ENCODE measurements around the gene OR4D11. TPM values are rescaled to one million over a fixed set of nuclear protein-coding genes. Genes with fewer than 3 reads are reported as not detected.
"Not testable (repeated sequence)": the region's sequence is repeated elsewhere in the genome, so short reads cannot be mapped to it uniquely, and the experiment has no call there.

The OR4D11 gene
- polyA plus RNA-seq, 1 donor (not counting 4 experiments of a cell fraction or from before 2014, with no cell fraction given): not detected

DNA sequence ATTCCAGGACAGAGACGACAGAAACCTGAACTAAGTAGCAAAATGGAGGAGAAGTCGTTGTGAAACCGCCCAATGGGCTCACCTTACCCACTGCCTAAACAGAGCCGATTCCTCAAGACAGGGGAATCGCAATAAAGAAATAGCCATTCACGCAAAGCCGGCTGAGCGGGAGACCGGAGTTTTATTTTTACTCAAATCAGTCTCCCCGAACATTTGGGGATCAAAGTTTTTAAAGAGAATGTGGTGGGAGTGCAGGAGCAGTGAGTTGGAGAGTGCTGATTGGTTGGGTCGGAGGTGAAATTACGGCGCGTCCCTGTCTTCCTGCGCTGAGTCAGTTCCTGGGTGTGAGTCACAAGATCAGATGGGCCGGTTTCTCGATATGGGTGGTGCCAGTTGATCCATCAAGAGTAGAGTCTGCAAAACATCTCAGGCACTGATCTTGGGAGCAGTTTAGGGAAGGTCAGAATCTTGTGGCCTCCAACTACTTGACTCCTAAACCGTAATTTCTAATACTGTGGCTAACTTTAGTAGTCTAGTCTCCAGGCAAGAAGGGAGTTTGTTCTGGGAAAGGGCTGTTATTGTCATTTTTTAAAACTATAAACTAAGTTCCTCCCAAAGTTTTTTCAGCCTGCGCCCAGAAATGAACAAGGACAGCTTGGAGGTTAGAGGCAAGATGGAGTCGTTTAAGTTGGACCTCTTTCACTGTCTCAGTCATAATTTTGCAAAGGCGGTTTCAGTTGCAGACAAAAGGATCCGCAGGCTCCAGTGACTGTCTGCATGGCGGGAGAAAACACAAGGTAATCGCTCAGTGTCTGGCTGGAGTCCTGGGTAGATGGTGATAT is 42.0 kb downstream of the OR4D11 start:
- Histone ChIP-seq H3K36me3 (ENCODE audit: control insufficient read depth in 2 of 2, extremely low read depth in 1 of 2, insufficient read depth in 2 of 2, low read length in 2 of 2) (no peaks in the 10 kb centered on the region), H3K9ac (ENCODE audit: control insufficient read depth, extremely low read depth, insufficient read depth, low read length) (no peak overlapping the region), H3K4me1 (ENCODE audit: control insufficient read depth, extremely low read depth, insufficient read depth, low read length) (peaks cover 13% of the 10 kb centered on the region), H3K9me1 (ENCODE audit: control insufficient read depth, extremely low read depth, insufficient read depth, low read length) (no peaks in the 10 kb centered on the region), H3K27ac (ENCODE audit: control insufficient read depth, insufficient read depth, low read length) (peak overlapping the region; percentile 43), H2AFZ (ENCODE audit: control insufficient read depth, low read length) (no peak overlapping the region), H4K20me1 (ENCODE audit: control insufficient read depth, extremely low read depth, insufficient read depth, low read length) (no peaks in the 10 kb centered on the region), H3K9me3 (ENCODE audit: control insufficient read depth, low read depth, low read length) (no peaks in the 10 kb centered on the region), H3K27me3 (ENCODE audit: control insufficient read depth, extremely low read depth, insufficient read depth, low read length) (no peaks in the 10 kb centered on the region), H3K4me2 (ENCODE audit: control insufficient read depth, extremely low read depth, insufficient read depth, low read depth, low read length) (no peak overlapping the region), H3K79me2 (ENCODE audit: control insufficient read depth, insufficient read depth, low read length) (no peaks in the 10 kb centered on the region), H3K4me3 (ENCODE audit: control insufficient read depth in 2 of 3, extremely low read depth in 1 of 3, insufficient read depth in 2 of 3, low read depth in 1 of 3, low read length in 3 of 3) (no peak overlapping the region)
- FAIRE-seq (no peak), DNase-seq (ENCODE audit: low read depth, low spot score) (no peak)
- no peak for TF ChIP-seq EZH2 (IDR thresholded peaks at IDR 0.05; ENCODE audit: low read length)
- no peak for TF ChIP-seq CTCF (optimal IDR thresholded peaks at IDR 0.05 in 1 of 3, IDR thresholded peaks at IDR 0.05 in 1 of 3, conservative IDR thresholded peaks at IDR 0.05 in 1 of 3; ENCODE audit: extremely low read depth in 1 of 3, insufficient read depth in 2 of 3, low read length in 3 of 3)
- dilution Hi-C loops (cut with MboI; ENCODE audit: extremely low pct_ligation_motif_present, low sequenced_read_pairs): no loop called here

DNA sequence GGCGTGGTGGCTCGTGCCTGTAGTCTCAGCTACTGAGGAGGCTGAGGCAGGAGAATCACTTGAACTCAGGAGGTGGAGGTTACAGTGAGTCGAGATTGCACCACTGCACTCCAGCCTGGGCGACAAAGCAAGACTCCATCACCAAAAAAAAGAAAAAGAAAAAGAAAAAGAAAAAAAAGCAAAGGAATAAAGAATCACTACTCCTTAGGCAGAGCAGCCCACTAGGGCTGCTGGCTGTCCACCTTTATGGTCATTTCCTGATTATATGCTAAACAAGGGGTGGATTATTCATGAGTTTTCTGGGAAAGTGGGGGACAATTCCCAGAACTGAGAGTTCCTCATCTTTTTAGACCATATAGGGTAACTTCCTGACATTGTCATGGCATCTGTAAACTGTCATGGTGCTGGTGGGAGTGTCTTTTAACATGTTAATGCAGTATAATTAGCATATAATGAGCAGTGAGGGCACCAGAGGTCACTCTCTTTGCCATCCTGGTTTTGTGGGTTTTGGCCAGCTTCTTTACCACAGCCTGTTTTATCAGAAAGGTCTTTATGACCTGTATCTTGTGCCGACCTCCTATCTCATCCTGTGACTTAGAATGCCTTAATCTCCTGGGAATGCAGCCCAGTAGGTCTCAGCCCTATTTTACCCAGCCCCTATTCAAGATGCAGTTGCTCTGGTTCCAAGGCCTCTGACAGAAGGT is 44.4 kb downstream of the OR4D11 start:
- H3K9ac ChIP-seq (ENCODE audit: control insufficient read depth, extremely low read depth, insufficient read depth, low read length); H2AFZ ChIP-seq (ENCODE audit: control insufficient read depth, low read length); H3K9me1 ChIP-seq (ENCODE audit: control insufficient read depth, extremely low read depth, insufficient read depth, low read length); H3K27me3 ChIP-seq (ENCODE audit: control insufficient read depth, extremely low read depth, insufficient read depth, low read length); H3K36me3 ChIP-seq (ENCODE audit: control insufficient read depth in 2 of 2, extremely low read depth in 1 of 2, insufficient read depth in 2 of 2, low read length in 2 of 2); H3K9me3 ChIP-seq (ENCODE audit: control insufficient read depth, low read depth, low read length); dilution Hi-C loops (cut with MboI; ENCODE audit: extremely low pct_ligation_motif_present, low sequenced_read_pairs); FAIRE-seq; H3K4me3 ChIP-seq (ENCODE audit: control insufficient read depth in 2 of 3, extremely low read depth in 1 of 3, insufficient read depth in 2 of 3, low read depth in 1 of 3, low read length in 3 of 3); H3K4me2 ChIP-seq (ENCODE audit: control insufficient read depth, extremely low read depth, insufficient read depth, low read depth, low read length); H4K20me1 ChIP-seq (ENCODE audit: control insufficient read depth, extremely low read depth, insufficient read depth, low read length); DNase-seq (ENCODE audit: low read depth, low spot score); H3K79me2 ChIP-seq (ENCODE audit: control insufficient read depth, insufficient read depth, low read length); H3K27ac ChIP-seq (ENCODE audit: control insufficient read depth, insufficient read depth, low read length): not testable (repeated sequence)
- peaks cover 13% of the 10 kb centered on the region for H3K4me1 ChIP-seq (ENCODE audit: control insufficient read depth, extremely low read depth, insufficient read depth, low read length)

All from keratinocyte (primary cell).